HEK293 (cell line): ENCODE data around the gene IL1RL2.

Source experiments
- CTCF ChIA-PET: fragments of 350-600 bp; formaldehyde crosslinking; extraction: SDS; loops from one replicate; lab custom pipeline; 2021; ENCODE audit warnings: antibody characterized with exemption; lab: Yijun Ruan, JAX
- POLR2A ChIA-PET: fragments of 300-600 bp; formaldehyde crosslinking; extraction: SDS; loops from one replicate; lab custom pipeline; 2020; ENCODE audit warnings: antibody characterized with exemption, inconsistent platforms; lab: Yijun Ruan, JAX
- H3K27ac ChIP-seq: fragments of 200-500 bp; sonication (Bioruptor generic); 2 replicates; pipeline ENCODE4 v1.5.1; 2014; ENCODE audit warnings: low read depth, low read length, control low read depth, inconsistent platforms; ENCODE audit errors: extremely low read depth
- H3K36me3 ChIP-seq, 2 experiments: fragments of 200-500 bp in 1 of 2; sonication (Bioruptor generic) in 1 of 2; 1 replicate in 1 of 2; 2 replicates in 1 of 2; pipeline ENCODE4 v1.5.1; 2014 to 2017; ENCODE audit warnings: inconsistent platforms in 2 of 2, low read length in 2 of 2; ENCODE audit not compliant: control insufficient read depth in 2 of 2, insufficient read depth in 1 of 2
- H3K4me1 ChIP-seq: fragments of 200-500 bp; sonication (Bioruptor generic); 2 replicates; pipeline ENCODE4 v1.5.1; 2014; ENCODE audit warnings: mild to moderate bottlenecking, low read length, inconsistent platforms; ENCODE audit not compliant: control insufficient read depth, insufficient read depth
- H3K4me3 ChIP-seq: 2 replicates; pipeline ENCODE4 v1.5.1; 2011; ENCODE audit warnings: low read depth, mild to moderate bottlenecking, control low read depth, low read length, moderate library complexity
- H3K9me3 ChIP-seq: fragments of 200-500 bp; sonication (Bioruptor generic); 2 replicates; pipeline ENCODE4 v1.5.1; 2014; ENCODE audit warnings: low read depth, low read length, inconsistent platforms; ENCODE audit not compliant: control insufficient read depth, insufficient read depth
- BCL6B ChIP-seq: fragments of 450-650 bp; formaldehyde crosslinking; IDR thresholded peaks from 2 replicates; pipeline ENCODE4 v1.5.1; 2017; ENCODE audit warnings: missing biosample characterization, missing genetic modification characterization
- CTCF ChIP-seq: fragments of 450-650 bp; formaldehyde crosslinking; IDR thresholded peaks from 2 replicates; pipeline ENCODE4 v1.5.1; 2016; ENCODE audit warnings: missing biosample characterization, missing genetic modification characterization
- GLI2 ChIP-seq: fragments of 450-650 bp; formaldehyde crosslinking; IDR thresholded peaks from 2 replicates; pipeline ENCODE4; 2017; ENCODE audit warnings: missing biosample characterization, missing genetic modification characterization, low read depth, borderline replicate concordance
- MZF1 ChIP-seq: fragments of 450-650 bp; formaldehyde crosslinking; IDR thresholded peaks from 2 replicates; pipeline ENCODE4 v1.5.1; 2017; ENCODE audit warnings: missing biosample characterization, missing genetic modification characterization, borderline replicate concordance
- PRDM1 ChIP-seq: fragments of 450-650 bp; formaldehyde crosslinking; IDR thresholded peaks from 2 replicates; pipeline ENCODE4; 2016; ENCODE audit warnings: missing biosample characterization, missing genetic modification characterization
- REPIN1 ChIP-seq: fragments of 450-650 bp; formaldehyde crosslinking; IDR thresholded peaks from 2 replicates; pipeline ENCODE4 v1.5.1; 2017; ENCODE audit warnings: missing biosample characterization, missing genetic modification characterization, low read depth
- SP3 ChIP-seq: fragments of 450-650 bp; formaldehyde crosslinking; IDR thresholded peaks from 2 replicates; pipeline ENCODE4 v1.5.1; 2016; ENCODE audit warnings: missing biosample characterization, missing genetic modification characterization
- TSHZ1 ChIP-seq: fragments of 450-650 bp; formaldehyde crosslinking; IDR thresholded peaks from 2 replicates; pipeline ENCODE4 v1.5.1; 2016; ENCODE audit warnings: missing biosample characterization, missing genetic modification characterization, borderline replicate concordance
- YY2 ChIP-seq: fragments of 450-650 bp; formaldehyde crosslinking; IDR thresholded peaks from 2 replicates; pipeline ENCODE4 v1.5.1; 2016; ENCODE audit warnings: missing biosample characterization, missing genetic modification characterization
- ZBTB17 ChIP-seq: fragments of 450-650 bp; formaldehyde crosslinking; IDR thresholded peaks from 2 replicates; pipeline ENCODE4 v1.5.1; 2016; ENCODE audit warnings: missing biosample characterization, missing genetic modification characterization
- ZBTB7A ChIP-seq: fragments of 450-650 bp; formaldehyde crosslinking; IDR thresholded peaks from 2 replicates; pipeline ENCODE4 v1.5.1; 2016; ENCODE audit warnings: low read depth, missing biosample characterization, missing genetic modification characterization
- ZNF10 ChIP-seq: fragments of 450-650 bp; formaldehyde crosslinking; IDR thresholded peaks from 2 replicates; pipeline ENCODE4 v1.5.1; 2017; ENCODE audit warnings: missing biosample characterization, missing genetic modification characterization
- ZNF146 ChIP-seq: fragments of 450-650 bp; formaldehyde crosslinking; IDR thresholded peaks from 2 replicates; pipeline ENCODE4 v1.5.1; 2016; ENCODE audit warnings: missing biosample characterization, missing genetic modification characterization
- ZNF2 ChIP-seq: fragments of 450-650 bp; formaldehyde crosslinking; IDR thresholded peaks from 2 replicates; pipeline ENCODE4 v1.5.1; 2016; ENCODE audit warnings: missing biosample characterization, missing genetic modification characterization
- ZNF248 ChIP-seq: fragments of 450-650 bp; formaldehyde crosslinking; IDR thresholded peaks from 2 replicates; pipeline ENCODE4 v1.5.1; 2017; ENCODE audit warnings: missing biosample characterization, missing genetic modification characterization
- ZNF292 ChIP-seq: fragments of 450-650 bp; formaldehyde crosslinking; IDR thresholded peaks from 2 replicates; pipeline ENCODE4 v1.5.1; 2016; ENCODE audit warnings: low read depth, missing biosample characterization, missing genetic modification characterization, borderline replicate concordance
- ZNF324 ChIP-seq: fragments of 450-650 bp; formaldehyde crosslinking; IDR thresholded peaks from 2 replicates; pipeline ENCODE4 v1.5.1; 2016; ENCODE audit warnings: missing biosample characterization, missing genetic modification characterization
- ZNF394 ChIP-seq: fragments of 450-650 bp; formaldehyde crosslinking; IDR thresholded peaks from 2 replicates; pipeline ENCODE4 v1.5.1; 2016; ENCODE audit warnings: missing biosample characterization, missing genetic modification characterization, mild to moderate bottlenecking, moderate library complexity, borderline replicate concordance
- ZNF521 ChIP-seq: fragments of 450-650 bp; formaldehyde crosslinking; IDR thresholded peaks from 2 replicates; pipeline ENCODE4 v1.5.1; 2017; ENCODE audit warnings: missing biosample characterization, mild to moderate bottlenecking, missing genetic modification characterization
- ZNF529 ChIP-seq: fragments of 450-650 bp; formaldehyde crosslinking; IDR thresholded peaks from 2 replicates; pipeline ENCODE4 v1.5.1; 2017; ENCODE audit warnings: missing genetic modification characterization, missing biosample characterization; ENCODE audit not compliant: insufficient replicate concordance
- ZNF555 ChIP-seq: fragments of 450-650 bp; formaldehyde crosslinking; conservative IDR thresholded peaks from 2 replicates; pipeline ENCODE4 v1.5.1; 2017; ENCODE audit warnings: missing biosample characterization, mild to moderate bottlenecking, missing genetic modification characterization, inconsistent platforms
- ZNF610 ChIP-seq: fragments of 450-650 bp; formaldehyde crosslinking; IDR thresholded peaks from 2 replicates; pipeline ENCODE4 v1.5.1; 2016; ENCODE audit warnings: missing biosample characterization, missing genetic modification characterization, borderline replicate concordance
- ZNF624 ChIP-seq: fragments of 450-650 bp; formaldehyde crosslinking; IDR thresholded peaks from 2 replicates; pipeline ENCODE4 v1.5.1; 2017; ENCODE audit warnings: missing biosample characterization, missing genetic modification characterization
- ZNF629 ChIP-seq: fragments of 450-650 bp; formaldehyde crosslinking; IDR thresholded peaks from 2 replicates; pipeline ENCODE4 v1.5.1; 2017; ENCODE audit warnings: missing biosample characterization, missing genetic modification characterization
- ZNF654 ChIP-seq: fragments of 450-650 bp; formaldehyde crosslinking; IDR thresholded peaks from 2 replicates; pipeline ENCODE4 v1.5.1; 2016; ENCODE audit warnings: low read depth, missing biosample characterization, missing genetic modification characterization
- ZNF747 ChIP-seq: fragments of 450-650 bp; formaldehyde crosslinking; IDR thresholded peaks from 2 replicates; pipeline ENCODE4 v1.5.1; 2016; ENCODE audit warnings: missing biosample characterization, missing genetic modification characterization

The IL1RL2 gene

GRCh38 chr2:102238778-102239177 lies 52.0 kb downstream of the IL1RL2 start:
- Histone ChIP-seq H3K4me1 (no peaks in the 10 kb centered on the region), H3K4me3 (no peak overlapping the region), H3K9me3 (no peaks in the 10 kb centered on the region), H3K36me3 (no peaks in the 10 kb centered on the region), H3K27ac (no peak overlapping the region)
- TF ChIP-seq ZNF555 (tag by site-specific recombination): no peak
- TF ChIP-seq MZF1 (tag by site-specific recombination): no peak
- no peak for TF ChIP-seq BCL6B
- no peak for TF ChIP-seq ZNF529 (tag by site-specific recombination)
- CTCF ChIA-PET: interaction anchor here (0.6 to 3.9 kb wide), 7 partner anchors 117 to 683 kb away, joined by 3 to 75 read pairs (median 5); no protein-coding TSS in a partner anchor
- POLR2A ChIA-PET: no interaction called here

- POLR2A ChIA-PET: no interaction called here
- Histone ChIP-seq H3K4me1 (no peaks in the 10 kb centered on the region), H3K27ac (no peak overlapping the region), H3K36me3 (no peaks in the 10 kb centered on the region), H3K4me3 (no peak overlapping the region), H3K9me3 (no peaks in the 10 kb centered on the region)
- CTCF ChIA-PET: interaction anchor here (0.6 to 3.9 kb wide), 11 partner anchors 42 to 683 kb away, joined by 3 to 75 read pairs (median 8); no protein-coding TSS in a partner anchor
- TF ChIP-seq ZNF248 (tag by site-specific recombination) (no peak), ZNF292 (tag by site-specific recombination) (no peak), ZNF146 (tag by site-specific recombination) (no peak), ZNF610 (no peak), GLI2 (no peak), TSHZ1 (no peak)
Measured at GRCh38 chr2:102239344-102239743, 52.5 kb downstream of the IL1RL2 start.

- POLR2A ChIA-PET: no interaction called here
- Histone ChIP-seq H3K27ac (no peak overlapping the region), H3K36me3 (no peaks in the 10 kb centered on the region), H3K4me1 (no peaks in the 10 kb centered on the region), H3K9me3 (no peaks in the 10 kb centered on the region), H3K4me3 (no peak overlapping the region)
- CTCF ChIA-PET: interaction anchor here (0.5 to 3.9 kb wide), 76 partner anchors 8 to 1172 kb away, joined by 3 to 75 read pairs (median 4); partner anchors contain the start of genes IL1R1, IL1RL1 and SLC9A4
- TF ChIP-seq ZBTB17 (tag by site-specific recombination) (peak; percentile 36), ZNF10 (tag by site-specific recombination) (no peak), REPIN1 (tag by site-specific recombination) (no peak), SP3 (tag by site-specific recombination) (no peak), ZNF2 (tag by site-specific recombination) (no peak), ZNF394 (tag by site-specific recombination) (no peak), CTCF (tag by site-specific recombination) (peak; percentile 76), ZNF747 (tag by site-specific recombination) (no peak), ZNF324 (tag by site-specific recombination) (no peak), YY2 (tag by site-specific recombination) (no peak), PRDM1 (tag by site-specific recombination) (no peak), ZNF521 (tag by site-specific recombination) (no peak), ZNF654 (tag by site-specific recombination) (peak; percentile 82), ZBTB7A (tag by site-specific recombination) (no peak), ZNF624 (no peak), ZNF629 (tag by site-specific recombination) (0 out of 2 replicates have a peak, but pooled peaks have one; percentile 28)
Measured at GRCh38 chr2:102240640-102241370, 54.0 kb downstream of the IL1RL2 start.
